Keratinocyte (primary cell): ENCODE data around the gene ASGR1. TPM values are rescaled to one million over a fixed set of nuclear protein-coding genes. Genes with fewer than 3 reads are reported as not detected.

ENCODE experiments used
- DNase-seq: peaks from one replicate; pipeline ENCODE4 v3.0.0-alpha.2; 2011; ENCODE audit warnings: low read depth, missing footprints, low spot score
- FAIRE-seq: peaks from 2 replicates; lab custom pipeline; 2011; peaks lifted over from hg19 to GRCh38; lab: Jason Lieb, UNC
- H2AFZ ChIP-seq: 2 replicates; pipeline ENCODE4 v1.6.0; 2012; ENCODE audit warnings: low read length, control low read depth, inconsistent platforms; ENCODE audit not compliant: control insufficient read depth
- H3K27ac ChIP-seq: 2 replicates; pipeline ENCODE4 v1.5.1; 2011; ENCODE audit warnings: low read length; ENCODE audit not compliant: control insufficient read depth, insufficient read depth
- H3K27me3 ChIP-seq: 3 replicates; pipeline ENCODE4 v1.6.0; 2011; ENCODE audit warnings: low read length; ENCODE audit not compliant: control insufficient read depth, insufficient read depth; ENCODE audit errors: extremely low read depth
- H3K36me3 ChIP-seq, 2 experiments: 2 replicates in 1 of 2; 3 replicates in 1 of 2; pipeline ENCODE4 v1.5.1; 2011; ENCODE audit warnings: low read length in 2 of 2, mild to moderate bottlenecking in 1 of 2; ENCODE audit not compliant: control insufficient read depth in 2 of 2, insufficient read depth in 2 of 2; ENCODE audit errors: extremely low read depth in 1 of 2
- H3K4me1 ChIP-seq: 3 replicates; pipeline ENCODE4 v1.5.1; 2011; ENCODE audit warnings: low read length; ENCODE audit not compliant: control insufficient read depth, insufficient read depth; ENCODE audit errors: extremely low read depth
- H3K4me2 ChIP-seq: 3 replicates; pipeline ENCODE4 v1.6.0; 2011; ENCODE audit warnings: low read depth, low read length; ENCODE audit not compliant: control insufficient read depth, insufficient read depth; ENCODE audit errors: extremely low read depth
- H3K4me3 ChIP-seq, 3 experiments: fragments of 200-600 bp in 1 of 3; sonication (generic) in 1 of 3; 2 replicates in 2 of 3; 3 replicates in 1 of 3; pipeline ENCODE4 v1.5.1; 2011 to 2016; ENCODE audit warnings: low read length in 3 of 3, mild to moderate bottlenecking in 3 of 3, control low read depth in 2 of 3, inconsistent platforms in 1 of 3, low read depth in 1 of 3, mixed read lengths in 1 of 3, mixed run types in 1 of 3, moderate library complexity in 1 of 3; ENCODE audit not compliant: control insufficient read depth in 2 of 3, insufficient read depth in 2 of 3; ENCODE audit errors: extremely low read depth in 1 of 3
- H3K79me2 ChIP-seq: 2 replicates; pipeline ENCODE4 v1.6.0; 2012; ENCODE audit warnings: low read length; ENCODE audit not compliant: control insufficient read depth, insufficient read depth
- H3K9ac ChIP-seq: 3 replicates; pipeline ENCODE4 v1.6.0; 2011; ENCODE audit warnings: low read length; ENCODE audit not compliant: control insufficient read depth, insufficient read depth; ENCODE audit errors: extremely low read depth
- H3K9me1 ChIP-seq: 3 replicates; pipeline ENCODE4 v1.6.0; 2011; ENCODE audit warnings: low read length; ENCODE audit not compliant: control insufficient read depth, insufficient read depth; ENCODE audit errors: extremely low read depth
- H3K9me3 ChIP-seq: 2 replicates; pipeline ENCODE4 v1.5.1; 2012; ENCODE audit warnings: low read depth, low read length; ENCODE audit not compliant: control insufficient read depth
- H4K20me1 ChIP-seq: 3 replicates; pipeline ENCODE4 v1.6.0; 2011; ENCODE audit warnings: low read length; ENCODE audit not compliant: control insufficient read depth, insufficient read depth; ENCODE audit errors: extremely low read depth
- EZH2 ChIP-seq: IDR thresholded peaks from one replicate; pipeline ENCODE4 v1.6.1; 2012; ENCODE audit warnings: inconsistent platforms, mild to moderate bottlenecking, low read length, moderate library complexity
- dilution Hi-C: fragments of 300-500 bp; cut with MboI; formaldehyde crosslinking; loops from one replicate; pipeline ENCODE4 v1.7.0; 2020; ENCODE audit warnings: low sequenced_read_pairs; ENCODE audit not compliant: extremely low pct_ligation_motif_present
- polyA plus RNA-seq, 5 experiments: library from polyadenylated mRNA; depleted of rRNA in 3 of 5; stranded (reverse) in 3 of 5; stranded (forward) in 1 of 5; unstranded in 1 of 5; fragments of >200 nt; gene quantifications; 1 replicate in 1 of 5; 2 replicates in 3 of 5; 3 replicates in 1 of 5; pipeline versions ENCODE4 v1.2.1 to v1.2.3, GENCODE V29; 2011 to 2012; ENCODE audit warnings: missing spikeins in 2 of 5, low read depth in 1 of 5, low replicate concordance in 1 of 5
- TF ChIP-seq, protein P1 (sequence below), 3 experiments: IDR thresholded peaks in 1 of 3; conservative IDR thresholded peaks in 1 of 3; optimal IDR thresholded peaks in 1 of 3; 2 replicates in 2 of 3; 3 replicates in 1 of 3; pipeline versions ENCODE3 to v1.5.1; 2011; ENCODE audit warnings: low read length in 3 of 3, mild to moderate bottlenecking in 3 of 3, moderate library complexity in 2 of 3, control low read depth in 1 of 3, inconsistent platforms in 1 of 3; ENCODE audit not compliant: insufficient read depth in 2 of 3; ENCODE audit errors: extremely low read depth in 1 of 3

The ASGR1 gene
- polyA plus RNA-seq, 1 donor (not counting 4 experiments of a cell fraction or from before 2014, with no cell fraction given) = 0.18 TPM

GRCh38 chr17:7223375-7223774 is 44.2 kb upstream of the ASGR1 start:
- H3K27me3 ChIP-seq = no peaks in the 10 kb centered on the region
- H3K9me3 ChIP-seq = no peaks in the 10 kb centered on the region
- H3K9ac ChIP-seq = no peak overlapping the region
- H3K4me1 ChIP-seq = peaks cover 33% of the 10 kb centered on the region
- dilution Hi-C loops = no loop called here
- FAIRE-seq (no peak), DNase-seq (no peak)
- H3K36me3 ChIP-seq = peaks cover 39 to 50% of the 10 kb centered on the region in 2 experiments
- no peak overlapping the region for H3K27ac ChIP-seq
- H4K20me1 ChIP-seq = peaks cover 5% of the 10 kb centered on the region
- H2AFZ ChIP-seq = no peak overlapping the region
- TF ChIP-seq, protein P1, sequence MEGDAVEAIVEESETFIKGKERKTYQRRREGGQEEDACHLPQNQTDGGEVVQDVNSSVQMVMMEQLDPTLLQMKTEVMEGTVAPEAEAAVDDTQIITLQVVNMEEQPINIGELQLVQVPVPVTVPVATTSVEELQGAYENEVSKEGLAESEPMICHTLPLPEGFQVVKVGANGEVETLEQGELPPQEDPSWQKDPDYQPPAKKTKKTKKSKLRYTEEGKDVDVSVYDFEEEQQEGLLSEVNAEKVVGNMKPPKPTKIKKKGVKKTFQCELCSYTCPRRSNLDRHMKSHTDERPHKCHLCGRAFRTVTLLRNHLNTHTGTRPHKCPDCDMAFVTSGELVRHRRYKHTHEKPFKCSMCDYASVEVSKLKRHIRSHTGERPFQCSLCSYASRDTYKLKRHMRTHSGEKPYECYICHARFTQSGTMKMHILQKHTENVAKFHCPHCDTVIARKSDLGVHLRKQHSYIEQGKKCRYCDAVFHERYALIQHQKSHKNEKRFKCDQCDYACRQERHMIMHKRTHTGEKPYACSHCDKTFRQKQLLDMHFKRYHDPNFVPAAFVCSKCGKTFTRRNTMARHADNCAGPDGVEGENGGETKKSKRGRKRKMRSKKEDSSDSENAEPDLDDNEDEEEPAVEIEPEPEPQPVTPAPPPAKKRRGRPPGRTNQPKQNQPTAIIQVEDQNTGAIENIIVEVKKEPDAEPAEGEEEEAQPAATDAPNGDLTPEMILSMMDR (optimal IDR thresholded peaks at IDR 0.05 in 1 of 3, IDR thresholded peaks at IDR 0.05 in 1 of 3, conservative IDR thresholded peaks at IDR 0.05 in 1 of 3; ENCODE audit: extremely low read depth in 1 of 3, insufficient read depth in 2 of 3, low read length in 3 of 3) = no peak
- TF ChIP-seq EZH2 = no peak
- no peaks in the 10 kb centered on the region for H3K9me1 ChIP-seq
- H3K4me3 ChIP-seq = no peak overlapping the region
- peaks cover 10% of the 10 kb centered on the region for H3K79me2 ChIP-seq
- H3K4me2 ChIP-seq = no peak overlapping the region

- Histone ChIP-seq H2AFZ (no peak overlapping the region), H3K36me3 (peaks cover 39 to 50% of the 10 kb centered on the region in 2 experiments), H3K9ac (no peak overlapping the region), H3K27me3 (no peaks in the 10 kb centered on the region), H3K4me3 (no peak overlapping the region), H3K4me2 (no peak overlapping the region), H3K27ac (no peak overlapping the region), H3K79me2 (peaks cover 10% of the 10 kb centered on the region), H3K9me1 (no peaks in the 10 kb centered on the region), H3K4me1 (peaks cover 29% of the 10 kb centered on the region), H4K20me1 (peaks cover 5% of the 10 kb centered on the region), H3K9me3 (no peaks in the 10 kb centered on the region)
- no peak for FAIRE-seq
- TF ChIP-seq, protein P1 (optimal IDR thresholded peaks at IDR 0.05 in 1 of 3, IDR thresholded peaks at IDR 0.05 in 1 of 3, conservative IDR thresholded peaks at IDR 0.05 in 1 of 3; ENCODE audit: extremely low read depth in 1 of 3, insufficient read depth in 2 of 3, low read length in 3 of 3) = no peak
- TF ChIP-seq EZH2 = no peak
- dilution Hi-C loops = no loop called here
- no peak for DNase-seq
These were observed 43.8 kb upstream of the ASGR1 start for GRCh38 chr17:7222972-7223292.
